Astrocyte of the cerebellum (primary cell): ENCODE results near the gene CFAP74.

Experiments
- DNase-seq: peaks from one replicate; pipeline ENCODE4 v3.0.0-alpha.2; 2011; ENCODE audit warnings: low read depth
- H3K4me3 ChIP-seq: 2 replicates; pipeline ENCODE4 v1.5.1; 2011; ENCODE audit warnings: mild to moderate bottlenecking, low read depth, low read length, moderate library complexity
- CTCF ChIP-seq: IDR thresholded peaks from 2 replicates; pipeline ENCODE4 v1.5.1; 2012; ENCODE audit warnings: low read length, low read depth, moderate library complexity, mild to moderate bottlenecking; ENCODE audit errors: missing control alignments
- in situ Hi-C: cut with HindIII; loops from 2 replicates; pipeline ENCODE4 v1.10.0; 2017; ENCODE audit warnings: low sequenced_read_pairs

CFAP74 gene

DNA sequence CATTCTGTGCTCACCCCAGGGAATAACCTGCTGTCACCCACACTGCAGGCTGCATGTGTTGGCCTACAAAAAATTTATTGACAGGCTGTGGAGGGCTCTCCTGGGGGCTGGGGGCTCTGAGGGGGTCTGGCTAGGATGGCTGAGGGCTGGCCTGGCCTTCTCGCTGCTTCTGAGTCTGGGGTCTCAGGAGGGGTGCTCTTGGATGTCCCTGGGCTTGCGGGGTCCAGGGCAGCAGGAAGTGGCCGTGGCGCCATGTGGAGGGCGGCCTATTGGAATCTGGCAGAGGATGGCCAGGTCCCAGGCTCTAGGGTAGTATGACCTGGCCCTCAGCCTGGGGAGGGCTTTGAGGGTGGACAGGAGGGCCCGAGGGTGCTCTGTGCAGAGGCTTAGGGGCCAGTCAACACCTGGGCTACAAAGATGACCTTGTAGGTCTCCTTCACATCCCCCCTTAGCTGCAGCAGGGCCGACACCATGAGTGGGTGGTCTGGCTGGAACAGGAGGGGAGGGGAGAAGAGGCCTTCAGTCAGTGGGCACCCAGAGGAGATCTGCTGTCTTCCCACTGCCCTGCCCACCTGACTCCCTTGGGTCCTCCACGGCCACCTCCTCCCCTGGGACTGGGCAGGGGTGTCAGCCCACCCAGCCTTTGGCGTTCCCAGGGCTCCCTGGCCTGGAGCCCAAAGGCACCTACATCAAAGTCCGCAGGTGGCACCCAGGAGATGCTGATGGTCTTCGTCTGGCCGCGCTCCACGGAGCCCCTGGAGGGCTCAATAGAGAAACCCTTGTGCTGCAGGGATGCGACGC is 81.5 kb downstream of the CFAP74 start:
- TF ChIP-seq CTCF, result no peak
- DNase-seq, result no peak
- in situ Hi-C loops, result no loop called here
- no peak overlapping the region for H3K4me3 ChIP-seq

DNA sequence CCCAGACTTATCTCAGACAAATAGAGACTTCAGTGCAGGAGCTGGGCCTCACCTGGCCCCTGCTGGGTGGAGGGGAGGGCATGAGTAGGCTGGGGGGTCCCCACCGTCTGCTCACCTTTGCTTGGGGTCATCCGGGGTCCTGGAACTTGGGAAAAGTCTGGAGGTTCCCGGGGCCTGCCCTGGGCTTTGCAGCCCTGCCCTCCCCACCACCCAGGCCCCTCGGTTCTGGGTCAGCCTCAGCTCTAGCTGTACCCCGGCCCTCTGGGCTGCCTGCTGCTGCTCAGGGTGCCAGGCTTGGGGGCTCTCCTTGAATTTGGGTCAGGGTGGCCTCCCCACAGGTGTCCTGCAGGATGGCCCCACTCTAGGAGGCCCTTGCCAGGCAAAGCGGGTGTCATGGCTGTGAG is 82.1 kb downstream of the CFAP74 start:
- no peak for TF ChIP-seq CTCF
- in situ Hi-C loops, result no loop called here
- no peak for DNase-seq
- H3K4me3 ChIP-seq, result no peak overlapping the region

- H3K4me3 ChIP-seq, result no peak overlapping the region
- DNase-seq, result no peak
- in situ Hi-C loops, result no loop called here
- TF ChIP-seq CTCF, result no peak
Measured at GRCh38 chr1:1920608-1921458, 82.8 kb downstream of the CFAP74 start.

DNA sequence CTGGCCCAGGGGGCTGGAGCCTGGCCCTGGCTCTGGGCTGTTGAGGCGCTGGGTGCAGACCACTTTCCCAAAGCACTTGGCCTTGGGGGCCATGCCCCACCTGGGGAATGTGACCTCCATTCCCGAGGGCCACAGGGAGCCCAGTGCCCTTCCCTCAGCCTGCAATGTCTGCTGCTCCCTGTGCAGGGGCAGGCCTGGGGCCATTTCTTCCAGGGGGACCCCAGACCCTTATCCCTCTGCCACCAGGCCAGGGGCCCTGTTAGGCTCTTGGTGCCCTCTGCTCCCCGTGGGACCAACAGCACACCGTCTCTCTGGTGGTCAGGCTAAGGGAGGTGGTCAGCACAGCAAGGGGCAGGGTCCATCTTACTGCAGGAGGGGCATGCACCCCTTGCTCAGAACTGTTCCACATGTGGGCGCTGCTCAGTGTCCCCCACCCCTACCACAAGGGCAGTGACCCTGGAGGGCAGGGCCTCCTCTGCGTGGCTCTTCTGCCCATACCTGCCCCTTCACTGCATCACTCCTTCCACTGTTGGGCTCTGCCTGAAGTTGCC is 83.5 kb downstream of the CFAP74 start:
- DNase-seq, result no peak
- no peak for TF ChIP-seq CTCF
- in situ Hi-C loops, result no loop called here
- H3K4me3 ChIP-seq, result no peak overlapping the region

- no peak for TF ChIP-seq CTCF
- H3K4me3 ChIP-seq, result peak overlapping the region; percentile 43
- DNase-seq, result peak; percentile 79
- in situ Hi-C loops, result no loop called here
Measured at GRCh38 chr1:1919304-1920056, 84.1 kb downstream of the CFAP74 start.

- TF ChIP-seq CTCF, result no peak
- DNase-seq, result no peak
- H3K4me3 ChIP-seq, result peak within 1 kb of the TSS; percentile 43
- in situ Hi-C loops, result no loop called here
Measured at GRCh38 chr1:1918901-1919303, 84.7 kb downstream of the CFAP74 start, which contains the start of gene TMEM52. Gene TMEM52 (minus strand): TSS chr1:1919279. CDS start chr1:1919265, 14 bp downstream.
